H1 (cell line): ENCODE results near the gene ANK2. TPM values are rescaled to one million over a fixed set of nuclear protein-coding genes. Genes with fewer than 3 reads are reported as not detected.

Experiments
- CTCF ChIA-PET: fragments of 300-600 bp; sonication (Branson Sonifier 250); formaldehyde crosslinking; loops from one replicate; lab custom pipeline; 2021; ENCODE audit not compliant: partially characterized antibody; lab: Charles Lee
- POLR2A ChIA-PET: fragments of 300-600 bp; sonication (Branson Sonifier 250); formaldehyde crosslinking; loops from one replicate; lab custom pipeline; 2021; ENCODE audit warnings: inconsistent platforms; ENCODE audit not compliant: partially characterized antibody; lab: Charles Lee
- DNase-seq, 2 experiments: peaks; one replicate each; pipeline versions ENCODE4 v3.0.0 to v3.0.0-alpha.2; 2010 to 2022; ENCODE audit warnings: low spot score in 2 of 2, low read depth in 1 of 2, mixed read lengths in 1 of 2
- FAIRE-seq: peaks from 2 replicates; lab custom pipeline; 2011; peaks lifted over from hg19 to GRCh38; lab: Jason Lieb, UNC
- H2AFZ ChIP-seq: 2 replicates; pipeline ENCODE4 v1.8.1; 2012; ENCODE audit warnings: low read length, inconsistent platforms
- H2AK5ac ChIP-seq: 2 replicates; pipeline ENCODE4 v1.6.1; 2013; ENCODE audit warnings: low read depth, low read length
- H2BK120ac ChIP-seq: replicated peaks from 2 replicates; pipeline ENCODE3; 2013; ENCODE audit warnings: low read depth, low read length, inconsistent platforms
- H2BK12ac ChIP-seq: 2 replicates; pipeline ENCODE4 v1.6.1; 2013; ENCODE audit warnings: low read depth, low read length
- H2BK15ac ChIP-seq: 2 replicates; pipeline ENCODE4 v1.6.1; 2013; ENCODE audit warnings: low read length
- H2BK20ac ChIP-seq: 2 replicates; pipeline ENCODE4 v1.6.1; 2013; ENCODE audit warnings: low read length
- H2BK5ac ChIP-seq: 2 replicates; pipeline ENCODE4 v1.6.1; 2013; ENCODE audit warnings: low read depth, low read length
- H3K14ac ChIP-seq: 2 replicates; pipeline ENCODE4 v1.6.1; 2013; ENCODE audit warnings: inconsistent platforms; ENCODE audit not compliant: insufficient read length
- H3K18ac ChIP-seq: 2 replicates; pipeline ENCODE4 v1.6.1; 2013; ENCODE audit warnings: low read length; ENCODE audit errors: extremely low read depth
- H3K23ac ChIP-seq: 2 replicates; pipeline ENCODE4 v1.6.1; 2013; ENCODE audit warnings: inconsistent platforms; ENCODE audit not compliant: insufficient read length
- H3K23me2 ChIP-seq: 2 replicates; pipeline ENCODE4 v1.6.1; 2013; ENCODE audit warnings: low read depth, low read length
- H3K27ac ChIP-seq: 2 replicates; pipeline ENCODE4 v1.6.1; 2011; ENCODE audit warnings: low read depth, low read length, inconsistent platforms
- H3K27me3 ChIP-seq, 4 experiments: replicated peaks in 1 of 4; 1 replicate in 1 of 4; 2 replicates in 3 of 4; pipeline versions ENCODE4 v1.6.1 to v1.8.1; 2011 to 2013; ENCODE audit warnings: low read length in 3 of 4, mild to moderate bottlenecking in 3 of 4, inconsistent platforms in 2 of 4, mixed read lengths in 2 of 4, moderate library complexity in 1 of 4; ENCODE audit not compliant: control insufficient read depth in 3 of 4, insufficient read depth in 3 of 4; ENCODE audit errors: extremely low read depth in 1 of 4
- H3K36me3 ChIP-seq, 4 experiments: 2 replicates each; pipeline versions ENCODE4 v1.6.1 to v1.8.1; 2011 to 2013; ENCODE audit warnings: mild to moderate bottlenecking in 4 of 4, low read length in 3 of 4, moderate library complexity in 2 of 4, control low read depth in 1 of 4, inconsistent platforms in 1 of 4; ENCODE audit not compliant: insufficient read depth in 4 of 4, control insufficient read depth in 2 of 4
- H3K4ac ChIP-seq: replicated peaks from 2 replicates; pipeline ENCODE3; 2013; ENCODE audit warnings: low read length, low read depth, mixed read lengths, inconsistent platforms; ENCODE audit not compliant: insufficient read length
- H3K4me1 ChIP-seq, 4 experiments: replicated peaks in 1 of 4; 1 replicate in 1 of 4; 2 replicates in 3 of 4; pipeline versions ENCODE4 v1.6.1 to v1.8.1; 2011 to 2013; ENCODE audit warnings: low read length in 3 of 4, inconsistent platforms in 2 of 4, mixed read lengths in 1 of 4; ENCODE audit not compliant: insufficient read depth in 4 of 4, control insufficient read depth in 3 of 4
- H3K4me2 ChIP-seq, 2 experiments: 2 replicates each; pipeline versions ENCODE4 v1.6.1 to v1.8.1; 2011 to 2013; ENCODE audit warnings: low read depth in 2 of 2, low read length in 2 of 2, control low read depth in 1 of 2, inconsistent platforms in 1 of 2, mild to moderate bottlenecking in 1 of 2; ENCODE audit not compliant: insufficient read depth in 1 of 2
- H3K4me3 ChIP-seq, 4 experiments: fragments of 200-600, 300-600 bp in 1 of 4; sonication (generic), shearing (Covaris generic), sonication (Bioruptor Twin) in 1 of 4; 2 replicates each; pipeline versions ENCODE4 v1.5.1 to v1.8.1; 2011 to 2016; ENCODE audit warnings: low read length in 4 of 4, low read depth in 3 of 4, control low read depth in 2 of 4, inconsistent platforms in 2 of 4, mild to moderate bottlenecking in 2 of 4, mixed read lengths in 1 of 4, moderate library complexity in 1 of 4; ENCODE audit not compliant: insufficient read depth in 2 of 4; ENCODE audit errors: extremely low read depth in 1 of 4
- H3K56ac ChIP-seq: replicated peaks from 2 replicates; pipeline ENCODE3; 2013; ENCODE audit warnings: low read depth, mild to moderate bottlenecking, mixed read lengths, low read length, inconsistent platforms; ENCODE audit not compliant: insufficient read length
- H3K79me1 ChIP-seq: 2 replicates; pipeline ENCODE4 v1.6.1; 2013; ENCODE audit warnings: low read depth, low read length, control low read depth
- H3K79me2 ChIP-seq, 2 experiments: 2 replicates each; pipeline versions ENCODE4 v1.6.1 to v1.8.1; 2012 to 2013; ENCODE audit warnings: low read length in 2 of 2, mild to moderate bottlenecking in 2 of 2, inconsistent platforms in 1 of 2; ENCODE audit not compliant: insufficient read depth in 2 of 2, control insufficient read depth in 1 of 2
- H3K9ac ChIP-seq, 4 experiments: replicated peaks in 1 of 4; 1 replicate in 1 of 4; 2 replicates in 3 of 4; pipeline versions ENCODE4 v1.6.1 to v1.8.1; 2011 to 2013; ENCODE audit warnings: low read depth in 3 of 4, low read length in 3 of 4, control low read depth in 2 of 4, mild to moderate bottlenecking in 2 of 4, moderate library complexity in 2 of 4, inconsistent platforms in 1 of 4; ENCODE audit errors: extremely low read depth in 1 of 4
- H3K9me3 ChIP-seq, 2 experiments: 2 replicates each; pipeline versions ENCODE4 v1.6.1 to v1.8.1; 2012 to 2013; ENCODE audit warnings: mild to moderate bottlenecking in 2 of 2, moderate library complexity in 2 of 2, control low read depth in 1 of 2, inconsistent platforms in 1 of 2, low read depth in 1 of 2, low read length in 1 of 2, mixed read lengths in 1 of 2; ENCODE audit not compliant: insufficient read depth in 2 of 2
- H4K20me1 ChIP-seq, 2 experiments: replicated peaks in 1 of 2; 2 replicates each; pipeline versions ENCODE3 to v1.8.1; 2011 to 2013; ENCODE audit warnings: inconsistent platforms in 2 of 2, low read length in 2 of 2, mild to moderate bottlenecking in 1 of 2; ENCODE audit not compliant: insufficient read depth in 2 of 2, control insufficient read depth in 1 of 2
- H4K5ac ChIP-seq: 2 replicates; pipeline ENCODE4 v1.6.1; 2013; ENCODE audit warnings: low read length, low read depth, mixed read lengths, inconsistent platforms; ENCODE audit not compliant: insufficient read length
- H4K8ac ChIP-seq: 2 replicates; pipeline ENCODE4 v1.8.0; 2013; ENCODE audit warnings: mild to moderate bottlenecking, moderate library complexity, low read length, inconsistent platforms; ENCODE audit not compliant: insufficient read depth; ENCODE audit errors: extremely low read depth
- H4K91ac ChIP-seq: replicated peaks from 2 replicates; pipeline ENCODE3; 2013; ENCODE audit warnings: low read length, mixed read lengths, inconsistent platforms; ENCODE audit not compliant: insufficient read length
- BRCA1 ChIP-seq: IDR thresholded peaks from 2 replicates; pipeline ENCODE4 v1.6.1; 2012; ENCODE audit warnings: low read depth, low read length, improper control_type of control experiment
- RAD21 ChIP-seq, 2 experiments: IDR thresholded peaks in 1 of 2; conservative IDR thresholded peaks in 1 of 2; 2 replicates each; pipeline ENCODE4 v1.6.1; 2011; ENCODE audit warnings: low read depth in 2 of 2, low read length in 2 of 2, improper control_type of control experiment in 1 of 2, inconsistent platforms in 1 of 2, mild to moderate bottlenecking in 1 of 2, moderate library complexity in 1 of 2
- SRF ChIP-seq: IDR thresholded peaks from 2 replicates; pipeline ENCODE4 v1.6.1; 2011; ENCODE audit warnings: mild to moderate bottlenecking, low read depth, low read length, moderate library complexity
- WGBS, 2 experiments: shearing (Covaris generic) in 1 of 2; methylation state at CpG; one replicate each; pipeline versions ENCODE4 v1.1.6 to v1.1.7; 2013 to 2015; ENCODE audit warnings: low lambda C conversion rate in 2 of 2, mixed read lengths in 2 of 2, inconsistent platforms in 1 of 2, low coverage in 1 of 2, missing lambda C conversion rate in 1 of 2; ENCODE audit not compliant: insufficient replicate concordance in 2 of 2, insufficient coverage in 1 of 2, insufficient read length in 1 of 2; ENCODE audit errors: extremely low coverage in 1 of 2, missing lambda C conversion rate in 1 of 2; 5-methylcytosine and 5-hydroxymethylcytosine counted together
- polyA plus RNA-seq, 7 experiments: library from polyadenylated mRNA; depleted of rRNA in 3 of 7; stranded (reverse) in 5 of 7; unstranded in 2 of 7; fragments of >200 nt in 5 of 7; fragments of 200-250 nt in 2 of 7; gene quantifications; 1 replicate in 5 of 7; 2 replicates in 1 of 7; 4 replicates in 1 of 7; pipeline versions ENCODE4 v1.2.1 to v1.2.3, GENCODE V29; 2011 to 2013; ENCODE audit warnings: missing spikeins in 2 of 7, mixed read lengths in 2 of 7
- total RNA-seq: library from RNA; stranded (reverse); fragmentation: NEBNext Ultra II Directional; extraction: Animal tissue kit (Norgen Biotek cat#: 25700); gene quantifications from 2 replicates; pipeline ENCODE4 v1.2.1, GENCODE V29; 2021

Gene ANK2
- total and polyA plus RNA-seq, 2 of the 8 experiments (the other 6 are each of a cell fraction or from before 2014, with no cell fraction given), result 14.2 to 35.1 TPM

DNA sequence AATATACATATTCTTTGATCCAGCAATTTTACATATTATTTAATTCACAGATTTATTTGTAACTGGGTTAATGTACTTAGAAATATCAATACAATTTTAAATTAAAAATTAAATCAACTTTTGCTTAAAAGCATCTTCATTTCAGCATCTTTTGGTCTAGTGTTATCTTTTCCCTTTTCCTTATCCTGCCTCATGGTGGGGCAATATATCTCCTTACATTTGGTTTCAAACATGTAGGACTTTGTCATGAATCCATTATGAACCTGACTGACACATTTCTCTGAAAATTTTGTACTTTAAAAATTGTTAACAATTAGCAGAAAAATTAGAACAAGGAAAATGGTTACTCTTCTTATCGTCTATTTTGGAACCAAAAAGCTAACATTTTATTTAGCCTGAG is 42.8 kb upstream of the ANK2 start:
- Histone ChIP-seq H2BK12ac (no peak overlapping the region), H3K9me3 (no peaks in the 10 kb centered on the region), H3K18ac (no peak overlapping the region), H3K14ac (no peak overlapping the region), H3K27me3 (no peaks in the 10 kb centered on the region), H2BK5ac (no peak overlapping the region), H3K56ac (no peak overlapping the region), H3K23ac (no peak overlapping the region), H3K4me2 (no peak overlapping the region), H2BK15ac (no peak overlapping the region), H3K27ac (no peak overlapping the region), H2AK5ac (no peak overlapping the region), H2BK120ac (no peak overlapping the region), H3K4me3 (no peak overlapping the region), H3K23me2 (no peaks in the 10 kb centered on the region), H3K79me2 (no peaks in the 10 kb centered on the region), H4K8ac (no peak overlapping the region), H4K20me1 (no peaks in the 10 kb centered on the region), H3K36me3 (no peaks in the 10 kb centered on the region), H3K4me1 (no peaks in the 10 kb centered on the region), H3K79me1 (no peaks in the 10 kb centered on the region), H2AFZ (no peak overlapping the region), H4K91ac (no peak overlapping the region), H3K4ac (no peak overlapping the region), H2BK20ac (no peak overlapping the region), H4K5ac (no peak overlapping the region), H3K9ac (no peak overlapping the region)
- ChIA-PET CTCF (interaction anchor here (0.7 to 3.5 kb wide), 5 partner anchors 11 to 163 kb away, joined by 3 to 12 read pairs (median 4); no protein-coding TSS in a partner anchor), POLR2A (no interaction called here)
- TF ChIP-seq BRCA1, result no peak
- no peak for TF ChIP-seq SRF
- peak in 1 of 2 experiments; percentile 17; a peak in 1 of 4 replicates for TF ChIP-seq RAD21 (IDR thresholded peaks at IDR 0.05 in 1 of 2, conservative IDR thresholded peaks at IDR 0.05 in 1 of 2; ENCODE audit: low read depth in 2 of 2, low read length in 2 of 2)
- DNase-seq (no peak), FAIRE-seq (no peak)
- WGBS, 2 experiments, result 75% methylated on average over 1 of the region's 1 CpG; no CpG with 5 or more reads in 1 of the 2 experiments
